Measurements from ENCODE around the gene DRC7. TPM values are rescaled to one million over a fixed set of nuclear protein-coding genes. Genes with fewer than 3 reads are reported as not detected.

Gene DRC7
- total and polyA plus RNA-seq, 12 donors = 0.09 TPM; not detected in 11

- H3K27me3 ChIP-seq = peaks cover 0 to 21% (median 5%) of the 10 kb centered on the region in 7 donors
- H3K4me1 ChIP-seq = peaks cover 0 to 25% (median 0%) of the 10 kb centered on the region in 9 donors
- 56 to 72% methylated on average over 4 of the region's 4 CpGs for WGBS, 2 donors
- DNase-seq (no peak), ATAC-seq (no peak)
- no peaks in the 10 kb centered on the region for H3K36me3 ChIP-seq
- no peaks in the 10 kb centered on the region for H3K9me3 ChIP-seq
- intact Hi-C loops (cut with DNase I) = no loop called here
- TF ChIP-seq CTCF (IDR thresholded peaks at IDR 0.05) = no peak
- no peak overlapping the region for H3K4me3 ChIP-seq
- H3K27ac ChIP-seq = peak overlapping the region in 2 of 10 donors; percentile 41 to 72
Measured at GRCh38 chr16:57690782-57691471, 3.7 kb upstream of the DRC7 start.

GRCh38 chr16:57692636-57693035 is 2.0 kb upstream of the DRC7 start:
- ATAC-seq = no peak
- no peak for DNase-seq
- Histone ChIP-seq H3K9me3 (no peaks in the 10 kb centered on the region), H3K27me3 (peaks cover 0 to 21% (median 5%) of the 10 kb centered on the region in 7 donors), H3K4me1 (peaks cover 0 to 25% (median 0%) of the 10 kb centered on the region in 9 donors), H3K36me3 (no peaks in the 10 kb centered on the region), H3K4me3 (no peak overlapping the region), H3K27ac (no peak overlapping the region)
- WGBS, 2 donors = 63 to 67% methylated on average over 2 of the region's 2 CpGs
- TF ChIP-seq CTCF (IDR thresholded peaks at IDR 0.05) = no peak
- intact Hi-C loops (cut with DNase I) = no loop called here

DNA sequence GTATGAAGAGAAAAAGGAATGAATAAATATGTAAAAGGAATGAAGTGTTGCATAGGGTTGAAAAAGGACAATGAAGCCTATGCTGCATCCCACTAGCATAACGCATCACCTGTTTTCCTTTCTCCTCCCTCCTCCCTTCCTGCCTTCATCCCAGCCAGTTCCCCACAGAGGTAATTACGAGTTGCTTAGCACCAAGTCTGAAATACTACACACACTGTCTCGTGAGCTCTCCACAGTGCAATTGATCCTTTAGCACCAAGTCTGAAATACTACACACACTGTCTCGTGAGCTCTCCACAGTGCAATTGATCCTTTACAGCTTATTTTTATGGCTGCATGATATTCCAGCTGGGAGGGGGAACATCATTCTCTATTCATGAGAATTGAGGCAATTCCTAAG is 1.1 kb upstream of the DRC7 start:
- Histone ChIP-seq H3K27me3 (peaks cover 0 to 21% (median 4%) of the 10 kb centered on the region in 7 donors), H3K36me3 (no peaks in the 10 kb centered on the region), H3K9me3 (no peaks in the 10 kb centered on the region), H3K4me1 (peaks cover 0 to 25% (median 0%) of the 10 kb centered on the region in 9 donors), H3K4me3 (no peak overlapping the region), H3K27ac (no peak overlapping the region)
- DNase-seq = no peak
- intact Hi-C loops (cut with DNase I) = no loop called here
- no peak for TF ChIP-seq CTCF (IDR thresholded peaks at IDR 0.05)
- no peak for ATAC-seq
- WGBS, 2 donors = 73 to 79% methylated on average over 4 of the region's 4 CpGs

GRCh38 chr16:57694231-57694724 is 328 bp upstream of the DRC7 start:
- peaks cover 0 to 21% (median 0%) of the 10 kb centered on the region in 9 donors for H3K4me1 ChIP-seq
- peak overlapping the region in 1 of 10 donors; percentile 22 for H3K4me3 ChIP-seq
- peak overlapping the region in 1 of 10 donors; percentile 74 for H3K27ac ChIP-seq
- 67% methylated on average over 10 of the region's 10 CpGs for WGBS, 2 donors
- no peaks in the 10 kb centered on the region for H3K9me3 ChIP-seq
- H3K27me3 ChIP-seq = peaks cover 0 to 21% (median 0%) of the 10 kb centered on the region in 7 donors
- intact Hi-C loops (cut with DNase I) = no loop called here
- ATAC-seq = no peak
- no peak for DNase-seq
- no peaks in the 10 kb centered on the region for H3K36me3 ChIP-seq
- TF ChIP-seq CTCF (IDR thresholded peaks at IDR 0.05) = no peak
